HG03159 (cell line): ENCODE data around the gene FOXP4.

Source experiments
- ATAC-seq: cut with Tn5 transposase; IDR thresholded peaks from one replicate; pipeline ENCODE4 v1.9.1; 2021; ENCODE audit warnings: mild to moderate bottlenecking, moderate library complexity; ENCODE audit not compliant: unreplicated experiment

The FOXP4 gene

GRCh38 chr6:41641352-41641925, 95.3 kb downstream of the FOXP4 start:
- ATAC-seq, result no peak

GRCh38 chr6:41642090-41642959, 96.1 kb downstream of the FOXP4 start:
- no peak for ATAC-seq

- ATAC-seq, result no peak
Measured at GRCh38 chr6:41642960-41643898, 97.0 kb downstream of the FOXP4 start.

GRCh38 chr6:41643899-41644269, 97.7 kb downstream of the FOXP4 start:
- no peak for ATAC-seq

GRCh38 chr6:41644297-41644879, 98.2 kb downstream of the FOXP4 start:
- ATAC-seq, result no peak

- ATAC-seq, result no peak
Measured at GRCh38 chr6:41645007-41645618, 98.9 kb downstream of the FOXP4 start.

GRCh38 chr6:41646026-41646795, 100.0 kb downstream of the FOXP4 start:
- ATAC-seq, result no peak

- ATAC-seq, result no peak
Measured at GRCh38 chr6:41647061-41647511, 100.9 kb downstream of the FOXP4 start.

- no peak for ATAC-seq
Measured at GRCh38 chr6:41648070-41648585, 101.9 kb downstream of the FOXP4 start.

- ATAC-seq, result no peak
Measured at GRCh38 chr6:41648921-41649320, 102.7 kb downstream of the FOXP4 start.

GRCh38 chr6:41649596-41649995, 103.4 kb downstream of the FOXP4 start:
- ATAC-seq, result no peak

GRCh38 chr6:41650120-41650519, 103.9 kb downstream of the FOXP4 start:
- no peak for ATAC-seq

GRCh38 chr6:41651246-41651961, 105.2 kb downstream of the FOXP4 start:
- ATAC-seq, result no peak
